ENCODE results near the gene RBM17.
"Not testable (repeated sequence)": the region's sequence is repeated elsewhere in the genome, so short reads cannot be mapped to it uniquely, and the experiment has no call there.

Gene RBM17

GRCh38 chr10:6088721-6089333, at the start of gene RBM17:
TSS of gene RBM17 (plus strand) at chr10:6089034. CDS start at chr10:6097066, 8,032 bp downstream.
- DNase-seq (ENCODE audit: low read depth in 1 of 2, low spot score in 1 of 2) = peak; percentile 95 to 97

- no peak for DNase-seq (ENCODE audit: low read depth in 1 of 2, low spot score in 1 of 2)
Measured at GRCh38 chr10:6039711-6040110, 49.1 kb upstream of the RBM17 start.

GRCh38 chr10:6040205-6040604, 48.6 kb upstream of the RBM17 start:
- DNase-seq (ENCODE audit: low read depth in 1 of 2, low spot score in 1 of 2) = no peak

- not testable (repeated sequence) for DNase-seq (ENCODE audit: low read depth in 1 of 2, low spot score in 1 of 2)
Measured at GRCh38 chr10:6043377-6043776, 45.5 kb upstream of the RBM17 start.

- no peak for DNase-seq (ENCODE audit: low read depth in 1 of 2, low spot score in 1 of 2)
Measured at GRCh38 chr10:6044060-6044459, 44.8 kb upstream of the RBM17 start.

GRCh38 chr10:6044751-6045313, 44.0 kb upstream of the RBM17 start:
- no peak for DNase-seq (ENCODE audit: low read depth in 1 of 2, low spot score in 1 of 2)

GRCh38 chr10:6045314-6045848, 43.5 kb upstream of the RBM17 start:
- no peak for DNase-seq (ENCODE audit: low read depth in 1 of 2, low spot score in 1 of 2)

- no peak for DNase-seq (ENCODE audit: low read depth in 1 of 2, low spot score in 1 of 2)
Measured at GRCh38 chr10:6045878-6046772, 42.7 kb upstream of the RBM17 start.

- no peak for DNase-seq (ENCODE audit: low read depth in 1 of 2, low spot score in 1 of 2)
Measured at GRCh38 chr10:6046773-6047611, 41.8 kb upstream of the RBM17 start.

GRCh38 chr10:6047847-6048246, 41.0 kb upstream of the RBM17 start:
- DNase-seq (ENCODE audit: low read depth in 1 of 2, low spot score in 1 of 2) = no peak

- DNase-seq (ENCODE audit: low read depth in 1 of 2, low spot score in 1 of 2) = no peak
Measured at GRCh38 chr10:6048281-6049030, 40.4 kb upstream of the RBM17 start.

GRCh38 chr10:6049031-6049400, 39.8 kb upstream of the RBM17 start:
- no peak for DNase-seq (ENCODE audit: low read depth in 1 of 2, low spot score in 1 of 2)

- DNase-seq (ENCODE audit: low read depth in 1 of 2, low spot score in 1 of 2) = peak; percentile 67 to 88
Measured at GRCh38 chr10:6050801-6051445, 37.9 kb upstream of the RBM17 start.

GRCh38 chr10:6052247-6053221, 36.3 kb upstream of the RBM17 start:
- peak; percentile 41 to 76 for DNase-seq (ENCODE audit: low read depth in 1 of 2, low spot score in 1 of 2)

GRCh38 chr10:6053303-6053702, 35.5 kb upstream of the RBM17 start:
- no peak for DNase-seq (ENCODE audit: low read depth in 1 of 2, low spot score in 1 of 2)

- no peak for DNase-seq (ENCODE audit: low read depth in 1 of 2, low spot score in 1 of 2)
Measured at GRCh38 chr10:6053816-6054631, 34.8 kb upstream of the RBM17 start.

GRCh38 chr10:6054884-6055283, 34.0 kb upstream of the RBM17 start:
- DNase-seq (ENCODE audit: low read depth in 1 of 2, low spot score in 1 of 2) = no peak

GRCh38 chr10:6055929-6056328, 32.9 kb upstream of the RBM17 start:
- no peak for DNase-seq (ENCODE audit: low read depth in 1 of 2, low spot score in 1 of 2)
